Endometrial microvascular endothelial cells (primary cell): ENCODE results near the gene TSPAN33. TPM values are rescaled to one million over a fixed set of nuclear protein-coding genes. Genes with fewer than 3 reads are reported as not detected.
"Not testable (repeated sequence)": the region's sequence is repeated elsewhere in the genome, so short reads cannot be mapped to it uniquely, and the experiment has no call there.

ENCODE experiments used
- in situ Hi-C: cut with HindIII; loops from 2 replicates; pipeline ENCODE4 v1.10.0; 2017; ENCODE audit warnings: low sequenced_read_pairs, low pct_unique_long_range_greater_than_20kb; ENCODE audit errors: inconsistent ontology term
- total RNA-seq: library from RNA; depleted of rRNA; stranded (reverse); fragments of >200 nt; gene quantifications from one replicate; pipeline ENCODE4 v1.2.3, GENCODE V29; 2015; ENCODE audit errors: inconsistent ontology term

Gene TSPAN33
- total RNA-seq, 1 donor from 2014 or later: 3.6 TPM

DNA sequence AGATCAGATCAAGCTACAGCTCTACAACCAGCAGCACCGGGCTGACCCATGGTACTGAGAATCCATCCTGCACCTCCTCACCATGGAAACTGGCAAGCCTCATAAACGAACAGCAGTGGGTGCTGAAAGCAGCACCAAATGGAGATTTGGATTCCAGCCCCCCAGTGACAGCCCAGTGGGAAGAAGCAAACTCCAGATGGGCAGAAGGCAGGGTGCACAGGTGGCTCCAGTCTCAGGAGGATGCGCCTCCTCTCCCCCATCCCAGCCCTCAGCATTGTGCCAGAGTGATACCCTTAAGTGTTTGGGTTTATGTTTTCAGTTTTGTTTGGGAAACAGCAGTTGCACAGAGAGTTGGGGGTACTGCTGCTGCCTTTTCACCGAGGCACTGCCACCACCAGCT, 23.3 kb downstream of the TSPAN33 start:
- in situ Hi-C loops: no loop called here

DNA sequence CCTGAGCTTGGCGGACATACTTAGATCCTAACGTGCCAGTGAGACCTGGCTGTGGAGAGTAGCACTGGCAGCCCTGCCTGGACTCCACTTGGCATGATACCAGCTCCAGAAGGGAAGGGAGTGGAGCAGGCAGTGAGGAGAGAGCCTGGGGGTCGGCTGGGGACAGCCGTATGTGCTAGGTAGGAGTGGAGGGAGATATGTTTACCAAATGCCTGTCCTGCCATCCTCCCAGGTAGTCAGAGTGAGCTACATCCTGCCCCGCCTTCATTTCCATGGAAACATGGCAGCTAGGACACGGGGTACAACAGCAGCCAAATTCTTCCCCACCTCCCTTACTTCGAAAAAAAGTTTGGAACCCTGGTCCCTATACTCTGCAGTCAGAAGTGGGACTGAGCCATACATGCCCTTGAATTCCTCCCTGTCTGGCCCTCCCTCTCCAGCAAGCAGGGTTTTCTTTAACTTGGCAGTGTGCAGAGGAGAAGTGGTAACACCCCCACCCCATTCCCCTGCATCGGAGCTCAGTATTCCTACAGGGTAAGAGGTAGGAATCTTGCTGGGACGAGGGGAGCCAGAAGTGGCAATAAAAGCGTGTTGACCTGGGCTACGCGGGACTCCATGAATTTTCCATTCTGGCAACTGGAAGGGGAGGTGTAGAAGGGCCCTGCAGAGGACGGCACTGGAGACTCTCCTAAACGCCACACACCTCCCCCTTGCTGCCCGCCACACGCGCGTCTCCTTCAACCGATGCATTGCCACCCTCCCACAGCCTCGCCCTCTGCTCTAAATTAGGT, 23.9 kb downstream of the TSPAN33 start:
- in situ Hi-C loops: no loop called here

DNA sequence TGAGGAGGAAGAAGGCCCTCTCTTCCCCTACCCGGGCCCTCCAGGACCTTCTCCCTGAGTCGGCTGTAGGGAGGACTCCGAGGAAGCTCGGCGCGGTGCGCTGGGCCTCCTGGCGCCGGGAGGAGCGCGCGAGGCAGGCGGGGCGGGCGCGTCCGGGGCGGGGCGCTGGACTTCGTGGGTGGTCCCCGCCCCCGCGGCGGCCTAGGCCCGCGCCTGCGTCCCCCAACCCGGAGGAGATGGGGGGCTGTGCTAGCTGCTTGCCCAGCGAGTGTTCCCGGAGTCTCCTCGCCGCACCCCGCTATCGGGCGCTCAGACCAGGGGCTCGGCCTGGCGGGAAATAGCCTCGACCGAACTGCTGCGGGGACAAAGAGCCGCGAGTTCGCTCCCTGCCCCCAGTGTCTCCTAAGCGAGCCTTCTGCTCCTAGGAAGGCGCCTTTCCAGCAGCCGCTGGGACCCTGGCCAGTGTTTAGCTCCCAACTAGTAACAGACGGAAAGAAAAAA, 24.7 kb downstream of the TSPAN33 start:
- in situ Hi-C loops: no loop called here

DNA sequence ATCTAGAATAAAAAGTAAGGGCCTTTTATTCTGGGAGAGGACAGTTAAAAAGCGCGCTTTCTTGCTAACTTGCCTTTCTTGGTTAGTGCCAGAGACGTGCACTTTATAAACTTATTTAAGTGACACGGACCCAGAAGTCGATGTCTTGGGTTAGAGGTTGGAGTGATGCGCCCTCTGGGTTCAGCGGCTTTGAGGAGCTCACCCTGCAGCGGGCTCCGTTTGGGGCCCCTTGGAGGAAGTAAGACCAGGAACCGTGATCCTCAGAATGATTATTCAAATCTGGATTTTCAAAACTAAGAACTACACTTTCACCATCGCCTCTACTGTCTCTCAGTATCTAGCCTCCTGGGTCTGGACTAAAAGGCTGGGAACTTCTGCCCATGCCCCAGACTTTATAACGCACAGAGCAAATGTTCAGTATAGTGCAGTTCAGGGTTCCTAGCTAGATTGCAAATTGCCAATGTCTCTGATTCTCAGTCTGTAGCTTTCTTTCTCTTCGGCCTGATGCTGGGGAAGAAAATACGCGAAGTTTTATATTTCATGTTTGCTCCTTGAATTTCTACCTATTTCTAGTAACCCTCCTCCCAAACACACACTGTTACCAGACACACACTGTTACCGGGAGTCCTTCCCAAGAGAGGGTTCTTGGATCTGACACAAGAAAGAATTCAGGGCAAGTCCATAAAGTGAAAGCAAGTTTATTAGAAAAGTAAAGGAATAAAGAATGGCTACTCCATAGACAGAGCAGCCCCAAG, 25.4 kb downstream of the TSPAN33 start:
- in situ Hi-C loops: no loop called here

DNA sequence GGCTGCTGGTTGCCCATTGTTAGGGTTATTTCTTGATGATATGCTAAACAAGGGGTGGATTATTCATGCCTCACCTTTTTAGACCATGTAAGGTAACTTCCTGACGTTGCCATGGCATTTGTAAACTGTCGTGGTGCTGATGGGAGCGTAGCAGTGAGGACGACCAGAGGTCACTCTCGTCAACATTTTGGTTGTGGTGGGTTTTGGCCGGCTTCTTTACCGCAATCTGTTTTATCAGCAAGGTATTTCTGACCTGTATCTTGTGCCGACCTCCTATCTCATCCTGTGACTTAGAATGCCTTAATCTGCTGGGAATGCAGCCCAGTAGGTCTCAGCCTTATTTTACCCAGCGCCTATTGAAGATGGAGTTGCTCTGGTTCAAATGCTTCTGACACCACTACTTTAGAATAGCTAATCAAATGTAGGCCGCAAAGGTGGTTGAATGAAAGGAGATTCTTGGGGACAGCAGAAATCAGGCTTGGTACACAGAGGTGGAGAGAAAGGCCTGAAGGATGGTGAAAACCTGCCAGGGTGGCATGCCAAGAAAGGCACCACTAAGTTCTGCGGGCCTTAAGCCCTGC, 26.0 kb downstream of the TSPAN33 start:
- in situ Hi-C loops: no loop called here

DNA sequence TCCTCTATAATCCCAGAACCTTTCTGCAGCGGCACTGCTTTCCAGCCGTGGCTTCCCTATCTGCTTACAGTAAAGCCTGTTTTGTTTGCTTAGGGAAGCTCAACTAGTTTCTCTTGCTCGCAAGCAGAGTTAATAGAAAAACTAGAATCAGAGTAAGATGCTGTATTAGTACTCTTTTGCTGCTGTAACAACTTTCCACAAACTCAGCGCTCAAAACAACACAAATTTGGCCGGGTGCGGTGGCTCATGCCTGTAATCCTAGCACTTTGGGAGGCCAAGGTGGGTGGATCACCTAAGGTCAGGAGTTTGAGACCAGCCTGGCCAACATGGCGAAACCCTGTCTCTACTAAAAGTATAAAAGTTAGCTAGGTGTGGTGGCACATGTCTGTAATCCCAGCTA, 29.4 kb downstream of the TSPAN33 start:
- in situ Hi-C loops: not testable (repeated sequence)

DNA sequence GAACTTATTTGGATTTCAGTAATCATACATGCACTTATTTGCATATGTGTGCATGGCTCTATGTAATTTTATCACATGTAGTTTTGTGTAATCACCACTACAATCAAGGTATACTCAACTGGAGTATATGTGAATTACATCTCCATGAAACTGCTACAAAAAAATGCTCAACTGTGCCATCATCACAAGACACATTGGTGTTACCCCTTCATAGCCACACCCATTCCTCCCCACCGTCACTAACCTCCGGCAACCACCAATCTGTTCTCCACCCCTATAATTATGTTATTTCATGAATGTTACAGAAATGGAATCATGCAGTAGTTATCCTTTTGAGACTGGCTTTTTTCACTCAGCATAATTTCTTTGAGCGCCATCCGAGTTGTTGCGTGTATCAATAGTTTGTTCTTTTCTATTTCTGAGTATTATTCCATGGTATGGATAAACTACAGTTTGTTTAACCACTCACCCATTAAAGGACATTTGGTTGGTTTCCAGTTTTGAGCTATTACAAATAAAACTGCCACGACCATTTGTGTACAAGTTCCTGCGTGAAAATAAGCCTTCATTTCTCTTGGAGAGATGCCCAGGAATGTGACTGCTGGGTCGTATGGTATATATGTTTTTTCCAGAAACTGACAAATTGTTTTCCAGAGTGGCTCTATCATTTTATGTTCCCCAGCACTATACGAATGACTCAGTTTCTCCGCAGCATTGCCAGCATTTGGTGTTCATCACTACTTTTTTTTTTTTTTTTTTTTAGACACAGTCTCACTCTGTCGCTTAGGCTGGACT, 32.6 kb downstream of the TSPAN33 start:
- in situ Hi-C loops: no loop called here

DNA sequence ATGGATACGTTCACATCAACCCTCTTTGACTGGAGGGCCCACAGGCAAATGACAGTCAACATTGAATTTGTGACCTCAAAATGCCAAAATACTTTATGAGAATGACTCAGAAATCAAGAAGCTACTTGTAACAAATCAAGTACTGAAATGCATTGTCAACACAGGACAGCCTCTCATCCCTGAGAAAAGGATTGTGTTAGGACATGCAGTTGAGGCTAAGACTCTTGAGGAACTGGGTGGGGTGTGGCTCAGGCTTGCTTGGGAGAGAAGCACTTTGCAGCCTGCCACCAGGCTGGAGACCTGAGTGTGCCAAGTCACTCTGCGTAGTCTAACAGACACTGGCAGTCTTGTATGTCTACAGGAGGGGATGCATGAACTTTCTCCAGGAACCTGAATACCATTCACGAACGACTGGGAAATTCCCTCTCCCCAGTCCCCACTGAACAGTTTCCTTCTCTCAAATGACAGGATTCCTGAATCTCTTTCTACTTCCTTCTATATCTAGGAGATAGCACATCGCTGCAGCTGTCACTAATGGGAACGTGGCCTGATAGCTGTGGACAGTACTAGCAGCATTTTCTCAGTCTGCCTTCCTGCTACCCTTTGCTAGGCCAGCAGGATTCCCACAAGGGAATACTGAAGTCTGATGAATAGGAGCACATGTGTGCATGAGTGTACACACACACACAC, 40.6 kb downstream of the TSPAN33 start:
- in situ Hi-C loops: no loop called here

DNA sequence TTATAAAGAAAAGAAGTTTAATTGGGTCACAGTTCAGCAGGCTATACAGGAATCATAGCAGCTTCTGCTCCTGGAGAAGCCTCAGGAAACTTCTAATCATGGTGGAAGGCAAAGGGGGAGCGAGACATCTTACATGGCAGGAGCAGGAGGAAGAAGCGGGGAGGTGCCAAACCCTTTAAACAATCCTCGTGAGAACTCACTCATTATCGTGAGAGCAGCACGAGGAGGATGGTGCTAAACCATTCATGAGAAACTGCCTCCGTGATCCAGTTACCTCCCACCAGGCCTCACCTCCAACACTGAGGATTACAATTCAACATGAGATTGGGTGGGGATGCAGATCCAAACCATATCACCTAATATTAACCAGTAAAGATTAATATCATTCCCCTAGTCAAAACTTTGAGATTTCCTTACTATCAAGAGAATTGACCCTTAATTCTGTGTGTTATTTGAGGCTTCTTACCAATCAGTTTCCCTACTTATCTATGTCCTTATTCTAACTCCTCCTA, 42.3 kb downstream of the TSPAN33 start:
- in situ Hi-C loops: no loop called here

DNA sequence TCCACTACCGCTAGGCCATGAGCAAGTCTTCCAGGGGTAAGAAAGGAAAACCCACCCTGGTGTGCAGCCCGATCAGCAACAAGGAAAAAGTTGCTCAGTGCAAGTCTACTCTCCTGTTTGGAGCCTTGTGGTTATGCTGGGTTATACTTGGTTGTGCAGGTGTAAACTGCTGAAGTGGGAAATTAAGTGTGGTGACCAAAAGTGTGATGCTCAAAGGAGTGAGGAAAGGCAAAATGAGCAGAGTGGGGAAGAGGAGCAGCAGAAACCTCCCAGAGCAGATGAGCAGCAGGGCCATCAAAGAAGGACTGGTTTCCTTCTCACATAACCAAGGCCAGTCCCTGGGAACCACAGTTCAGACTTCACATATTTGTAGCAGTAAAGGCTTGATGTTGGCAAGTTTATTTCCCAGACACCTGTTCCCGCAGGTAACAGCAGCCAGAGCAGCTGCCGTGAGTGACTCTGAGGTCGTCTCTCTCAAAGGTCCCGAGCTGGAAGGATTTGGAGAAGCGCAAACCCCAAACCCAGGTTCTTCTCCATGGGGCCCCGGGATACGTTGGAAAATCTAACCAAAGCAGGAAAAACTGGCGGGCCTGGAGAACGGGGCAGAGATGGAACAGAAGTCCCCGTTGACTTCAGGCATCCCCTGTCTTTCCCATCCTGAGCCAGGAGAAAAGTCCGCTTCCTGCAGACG, 43.3 kb downstream of the TSPAN33 start:
- in situ Hi-C loops: no loop called here

DNA sequence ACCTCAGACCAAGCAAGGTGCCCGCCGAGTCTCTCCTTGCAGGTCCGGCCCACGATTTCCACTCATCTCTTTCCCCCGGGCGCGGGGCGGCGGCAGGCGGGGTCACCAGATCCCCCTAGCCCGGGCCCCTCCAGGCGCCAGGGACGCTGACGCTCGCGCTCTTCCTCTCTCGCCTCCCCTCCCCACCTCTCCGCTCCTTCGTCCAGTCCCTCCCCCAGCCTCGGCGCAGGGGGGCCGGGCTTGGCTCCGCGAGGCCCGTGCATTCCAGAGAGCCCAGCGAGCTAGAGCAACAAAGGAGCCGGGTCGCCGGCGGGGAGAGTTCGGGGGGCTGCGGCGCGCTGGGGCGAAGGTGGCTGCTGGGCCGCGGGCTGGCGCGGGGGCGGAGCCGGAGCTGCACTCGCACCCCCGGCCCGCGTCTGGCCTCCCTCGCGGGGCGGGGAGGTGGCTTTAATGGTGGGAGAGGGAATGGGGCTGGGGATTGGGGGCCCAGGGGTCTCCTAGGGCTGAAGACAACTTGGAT, 43.9 kb downstream of the TSPAN33 start, which contains the start of gene SMO:
Gene SMO (plus strand): TSS at position 262 of the 520 bp plus-strand sequence. CDS start 519 bp downstream, outside the sequence.
- in situ Hi-C loops: no loop called here

DNA sequence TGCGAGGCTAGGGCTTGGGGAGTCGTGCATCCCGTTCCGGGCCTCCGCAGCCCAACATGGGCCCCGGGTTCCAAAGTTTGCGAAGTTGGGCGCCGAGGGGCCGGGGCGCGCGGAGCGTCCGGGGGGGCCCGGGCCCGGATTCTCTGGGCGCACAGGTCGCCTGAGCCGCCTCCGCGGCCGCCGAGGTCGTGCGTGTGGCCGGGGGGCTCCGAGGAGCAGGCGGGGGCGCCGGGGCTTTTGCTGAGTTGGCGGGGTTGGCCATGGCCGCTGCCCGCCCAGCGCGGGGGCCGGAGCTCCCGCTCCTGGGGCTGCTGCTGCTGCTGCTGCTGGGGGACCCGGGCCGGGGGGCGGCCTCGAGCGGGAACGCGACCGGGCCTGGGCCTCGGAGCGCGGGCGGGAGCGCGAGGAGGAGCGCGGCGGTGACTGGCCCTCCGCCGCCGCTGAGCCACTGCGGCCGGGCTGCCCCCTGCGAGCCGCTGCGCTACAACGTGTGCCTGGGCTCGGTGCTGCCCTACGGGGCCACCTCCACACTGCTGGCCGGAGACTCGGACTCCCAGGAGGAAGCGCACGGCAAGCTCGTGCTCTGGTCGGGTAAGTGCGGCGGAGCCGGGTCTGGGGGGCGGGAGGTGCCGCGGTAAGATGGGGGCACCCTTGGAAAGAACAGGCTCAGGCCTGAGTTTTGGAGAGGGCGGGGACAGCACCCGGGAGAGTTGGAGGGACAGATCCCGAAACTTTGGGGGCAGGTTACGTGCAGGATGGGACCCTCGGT, 44.6 kb downstream of the TSPAN33 start:
- in situ Hi-C loops: no loop called here

DNA sequence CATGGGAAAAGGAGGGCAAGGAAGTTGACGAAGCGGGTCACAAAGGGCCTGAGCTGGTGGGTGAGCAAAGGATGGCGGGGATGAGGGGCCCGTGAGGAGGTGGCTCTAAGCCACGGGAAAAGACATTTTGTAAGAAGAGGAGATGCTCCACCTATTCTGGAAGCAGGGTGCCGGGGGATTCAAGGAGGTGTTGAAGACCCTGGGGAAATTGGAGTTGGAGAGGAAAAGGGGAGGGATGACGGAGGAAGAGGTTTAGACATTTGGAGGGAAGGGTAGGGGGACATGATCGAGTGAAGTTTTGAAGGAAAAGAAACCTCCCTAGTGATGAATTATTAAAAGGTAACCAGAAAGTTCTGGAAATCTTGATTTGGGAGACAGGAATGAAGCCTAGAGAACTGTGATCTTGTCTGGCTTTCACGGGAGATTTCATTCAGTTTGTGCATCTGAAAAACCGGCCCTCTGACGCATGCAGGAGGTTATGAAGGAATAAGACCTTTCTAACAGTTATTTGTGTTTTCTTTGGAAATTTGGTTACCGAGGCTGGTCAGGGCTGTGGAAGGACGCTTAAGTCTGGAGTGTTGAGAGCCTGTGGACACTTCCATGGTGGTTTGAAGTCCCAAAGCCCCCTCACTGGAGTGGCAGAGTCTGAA, 45.3 kb downstream of the TSPAN33 start:
- in situ Hi-C loops: no loop called here

DNA sequence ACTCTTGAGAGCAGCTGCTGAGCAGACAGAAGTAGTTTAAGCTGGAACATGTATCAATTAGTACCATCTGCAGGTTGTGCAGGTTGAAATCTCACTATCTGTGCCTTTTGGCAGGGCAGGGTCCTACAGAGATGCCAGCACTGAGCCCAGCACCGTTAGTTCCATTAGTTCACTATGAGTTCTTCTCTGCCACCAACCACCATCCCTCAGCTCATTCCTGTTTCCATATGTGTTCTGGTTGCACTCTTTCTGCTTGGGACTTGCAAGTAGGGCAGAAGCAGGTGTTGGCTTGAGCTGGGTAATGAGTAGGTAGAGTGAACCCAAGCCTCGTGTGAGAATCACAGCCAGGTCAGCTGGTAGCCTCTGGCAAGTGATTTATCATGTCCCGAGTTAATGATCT, 46.8 kb downstream of the TSPAN33 start:
- in situ Hi-C loops: no loop called here

DNA sequence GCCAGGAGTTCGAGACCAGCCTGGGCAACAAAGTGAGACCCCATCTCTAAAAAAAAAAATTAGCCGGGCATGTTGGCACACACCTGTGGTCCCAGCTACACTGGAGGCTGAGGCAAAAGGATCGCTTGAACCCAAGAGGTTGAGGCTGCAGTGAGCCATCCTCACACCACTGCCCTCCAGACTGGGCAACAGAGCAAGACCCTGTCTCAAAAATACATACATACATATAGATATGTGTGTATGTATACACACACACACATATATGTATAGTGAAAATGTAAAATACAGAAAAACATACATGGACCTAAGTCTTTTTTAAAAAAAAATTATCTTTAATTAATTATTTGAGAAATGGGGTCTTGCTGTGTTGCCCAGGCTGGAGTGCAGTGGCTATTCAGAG, 49.4 kb downstream of the TSPAN33 start:
- in situ Hi-C loops: no loop called here

DNA sequence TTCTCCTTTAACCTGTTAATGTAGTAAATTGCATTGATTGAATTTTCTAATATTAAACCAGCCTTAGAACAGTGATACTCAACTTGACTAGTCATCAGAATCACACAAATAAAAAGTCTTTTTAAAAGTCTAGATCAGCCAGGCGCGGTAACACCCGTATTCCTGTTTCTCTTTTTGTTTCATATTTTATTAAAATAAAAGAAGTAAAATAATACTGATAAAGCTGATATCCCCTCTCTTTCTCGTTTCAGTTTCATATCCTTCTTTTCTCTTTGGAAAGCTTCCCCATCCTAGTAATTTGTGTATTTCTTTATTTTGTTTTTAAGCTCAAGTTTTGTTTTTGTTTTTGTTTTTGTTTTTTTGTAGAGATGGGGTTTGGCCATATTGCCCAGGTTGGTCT, 53.3 kb downstream of the TSPAN33 start:
- in situ Hi-C loops: no loop called here
